ENCODE measurements around the gene MORC1.

MORC1 gene

GRCh38 chr3:109023167-109023566 lies 94.8 kb downstream of the MORC1 start:
- no peak for DNase-seq

DNA sequence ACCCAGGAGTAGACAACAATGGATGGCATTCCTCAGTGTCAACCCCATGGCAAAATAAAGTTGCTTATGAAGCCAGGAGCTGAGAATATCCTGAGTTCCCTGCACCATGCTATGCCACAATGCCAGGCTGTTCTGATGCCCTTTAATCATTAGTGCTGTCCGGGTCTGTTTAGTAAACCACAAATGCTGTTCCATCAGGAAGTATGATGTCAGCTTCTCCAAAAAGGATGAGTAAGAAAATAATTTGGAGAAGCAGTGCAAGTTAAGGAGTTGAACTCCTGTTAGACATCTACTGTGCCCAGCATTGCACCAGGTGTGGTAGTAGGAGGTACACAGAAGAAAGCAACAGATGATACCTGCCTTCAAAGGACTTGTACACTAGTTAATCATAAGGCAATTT lies 96.4 kb downstream of the MORC1 start:
- no peak for DNase-seq

GRCh38 chr3:109018828-109019227 lies 99.1 kb downstream of the MORC1 start:
- no peak for DNase-seq

DNA sequence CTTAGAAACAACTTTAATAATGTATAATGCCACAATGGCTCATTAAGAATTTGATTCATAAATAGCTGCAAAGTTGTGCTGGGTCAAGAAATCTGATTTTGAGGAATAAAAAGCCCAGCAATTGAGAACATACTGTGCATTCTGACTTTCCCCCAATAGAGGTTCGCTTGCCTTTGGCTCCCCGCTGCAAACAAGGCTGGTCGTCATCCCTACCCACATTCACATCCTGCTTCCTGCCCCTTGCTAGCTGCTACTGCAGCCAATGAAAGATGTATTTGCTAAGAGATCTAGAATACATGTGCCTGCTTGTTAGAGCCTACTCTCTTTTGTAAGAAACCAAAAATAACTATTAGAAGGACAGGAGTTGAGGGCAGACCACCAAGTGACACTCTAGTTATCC lies 112.5 kb downstream of the MORC1 start:
- no peak for DNase-seq

- DNase-seq = no peak
Measured at GRCh38 chr3:108998436-108998835, 119.5 kb downstream of the MORC1 start.

DNA sequence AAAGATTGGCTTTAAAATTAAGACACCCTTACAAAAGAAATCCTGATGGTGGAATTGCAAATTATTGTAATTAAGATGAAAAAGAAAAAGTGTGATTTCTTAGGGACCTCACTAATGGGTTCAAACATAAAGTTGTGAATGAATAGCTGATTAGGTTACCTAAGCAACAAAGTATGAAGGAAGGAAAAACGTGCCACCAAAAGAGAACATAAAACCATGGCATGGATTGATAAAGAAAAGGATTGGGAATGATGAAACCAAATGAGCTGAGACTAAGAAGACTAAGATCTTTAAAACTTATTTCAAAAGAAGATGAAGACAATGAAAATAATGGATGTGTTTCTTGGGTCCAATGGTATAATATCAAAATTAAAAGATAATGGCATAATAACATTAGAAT lies 132.1 kb downstream of the MORC1 start:
- DNase-seq = no peak

- DNase-seq = no peak
Measured at GRCh38 chr3:108983051-108983450, 134.9 kb downstream of the MORC1 start.

GRCh38 chr3:108976058-108976457 lies 141.9 kb downstream of the MORC1 start:
- DNase-seq = no peak

DNA sequence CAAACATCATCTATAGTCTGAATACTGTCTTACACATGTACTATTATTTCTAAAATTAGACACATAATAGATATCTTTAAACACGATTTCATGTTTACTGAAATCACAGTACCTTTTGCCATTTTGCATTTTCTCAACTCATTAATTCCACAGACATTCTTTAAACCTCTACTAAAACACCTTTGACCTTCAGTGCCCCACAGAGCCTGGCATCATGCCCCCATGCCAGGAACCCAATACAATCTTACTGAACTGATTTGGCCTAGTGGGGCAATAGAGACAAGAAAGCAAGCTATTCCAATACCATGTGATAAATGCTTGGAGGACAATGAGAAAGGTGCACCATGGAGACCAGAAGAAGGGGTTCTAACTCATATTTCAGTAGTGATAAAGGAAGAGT lies 144.9 kb downstream of the MORC1 start:
- DNase-seq = no peak

DNA sequence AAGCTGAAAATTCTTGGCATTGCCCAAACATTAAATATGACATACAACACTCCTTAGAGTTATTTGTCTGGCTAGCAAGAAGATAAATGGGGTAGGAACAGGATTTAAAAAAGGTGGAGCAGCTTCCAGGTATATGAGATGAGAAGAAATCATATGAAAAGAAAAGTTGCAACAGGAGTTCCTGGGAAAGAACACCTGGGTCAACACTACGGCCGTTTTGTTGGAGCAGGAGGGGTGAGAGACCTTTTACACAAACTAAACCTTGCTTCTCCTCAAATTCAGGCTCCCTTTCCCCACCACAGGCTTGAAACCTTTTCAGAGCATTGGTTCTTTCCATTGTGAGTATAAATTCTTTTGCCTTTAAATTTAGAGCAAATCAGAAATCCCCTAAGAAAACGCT lies 145.5 kb downstream of the MORC1 start:
- no peak for DNase-seq

GRCh38 chr3:108970561-108970960 lies 147.4 kb downstream of the MORC1 start:
- no peak for DNase-seq

DNA sequence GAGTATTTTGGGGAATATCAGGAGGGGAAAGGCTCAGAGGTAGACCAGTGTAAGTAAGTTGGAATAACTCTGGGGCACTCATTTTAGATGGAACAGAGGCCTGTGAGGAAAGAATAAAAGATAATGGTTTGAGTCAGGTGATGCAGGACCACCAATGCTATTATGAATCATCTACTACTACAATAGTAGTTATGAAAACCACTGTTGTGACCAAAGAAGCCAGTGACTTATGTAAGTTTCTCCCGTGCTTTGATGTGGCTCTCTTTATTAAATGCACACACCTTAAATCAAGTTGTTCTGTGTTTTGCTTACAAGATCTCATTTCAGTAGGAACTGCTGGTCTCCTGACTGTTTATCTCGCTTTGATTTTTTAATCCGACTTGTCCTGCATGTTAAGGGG lies 151.2 kb downstream of the MORC1 start:
- no peak for DNase-seq

DNA sequence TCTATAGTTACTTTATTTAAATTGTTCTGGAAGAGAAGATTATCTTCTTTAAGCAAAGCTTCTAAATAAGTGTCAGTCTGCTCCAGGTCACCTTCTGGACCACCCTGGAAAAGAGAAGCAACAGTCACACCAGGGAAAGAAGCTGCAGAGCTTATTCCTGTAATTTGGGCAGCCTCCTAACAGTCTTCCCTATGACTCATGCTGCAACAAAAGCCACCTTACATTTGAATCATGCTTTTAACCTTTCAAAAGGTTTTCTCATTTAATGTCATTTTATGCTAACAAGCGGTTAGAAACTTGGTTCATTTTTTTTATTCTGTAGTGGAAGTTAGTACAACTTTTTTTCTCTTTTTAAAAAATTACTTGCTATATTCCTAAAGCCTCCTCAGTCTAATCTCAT lies 158.9 kb downstream of the MORC1 start:
- no peak for DNase-seq

DNA sequence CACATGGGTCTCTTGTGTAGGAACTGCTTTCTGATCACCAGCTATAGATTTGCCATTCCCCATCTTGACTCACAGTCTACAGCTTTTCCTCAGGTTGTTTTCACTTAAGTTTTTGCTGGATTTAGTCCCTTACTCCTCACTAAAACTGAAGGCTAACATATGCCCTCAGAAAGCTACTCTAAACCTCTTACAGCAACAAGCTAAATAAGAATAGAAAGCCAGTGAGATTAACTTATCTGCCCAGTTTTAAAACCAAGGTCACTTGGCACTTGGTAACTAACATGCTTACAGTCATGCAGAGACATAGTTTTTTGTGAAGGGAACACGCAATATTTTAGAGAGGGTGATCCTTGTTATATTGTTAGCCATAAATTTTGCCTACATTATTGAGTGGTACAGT lies 164.2 kb downstream of the MORC1 start, which contains the start of gene GUCA1C:
TSS of gene GUCA1C (minus strand) at position 180 of the 400 bp plus-strand sequence. CDS start at position 63, 117 bp downstream.
- DNase-seq = no peak

GRCh38 chr3:108953210-108953609 lies 164.7 kb downstream of the MORC1 start:
- DNase-seq = no peak

- no peak for DNase-seq
Measured at GRCh38 chr3:108951820-108952501, 166.0 kb downstream of the MORC1 start.

- DNase-seq = no peak
Measured at GRCh38 chr3:108947855-108948254, 170.1 kb downstream of the MORC1 start.

- no peak for DNase-seq
Measured at GRCh38 chr3:108946292-108947285, 171.3 kb downstream of the MORC1 start.

DNA sequence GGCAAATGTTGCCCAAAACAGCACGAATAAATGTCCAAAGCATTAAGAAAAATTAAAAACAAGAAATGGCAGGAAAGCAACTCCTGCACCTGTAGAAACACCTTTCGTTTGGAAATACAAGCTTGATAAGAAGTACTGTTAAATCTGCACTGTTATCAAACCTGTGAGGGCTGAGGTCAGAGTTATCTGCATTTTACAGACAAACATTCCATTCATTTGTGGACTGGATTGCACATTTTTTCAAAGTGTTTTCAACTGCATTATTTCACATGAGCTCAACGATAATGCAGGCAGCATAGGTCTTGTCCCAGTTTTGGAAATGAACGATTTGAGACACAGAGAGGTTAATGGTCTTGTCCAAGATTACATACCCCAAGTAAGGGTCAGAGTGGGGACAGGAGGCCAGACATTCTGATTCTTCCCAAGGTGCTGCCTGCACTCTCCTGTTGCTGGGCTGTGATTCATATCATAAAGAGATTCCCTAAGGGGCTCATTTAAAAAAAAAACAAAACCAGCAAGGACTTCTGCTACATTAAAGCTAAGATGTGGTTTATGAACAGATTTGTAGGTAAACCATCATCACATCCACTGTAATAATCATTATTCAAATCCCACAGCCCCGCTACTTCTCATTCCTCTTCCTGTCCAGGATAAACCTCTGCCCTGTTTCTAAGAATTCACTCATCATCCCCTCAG lies 177.2 kb downstream of the MORC1 start:
- DNase-seq = no peak

DNA sequence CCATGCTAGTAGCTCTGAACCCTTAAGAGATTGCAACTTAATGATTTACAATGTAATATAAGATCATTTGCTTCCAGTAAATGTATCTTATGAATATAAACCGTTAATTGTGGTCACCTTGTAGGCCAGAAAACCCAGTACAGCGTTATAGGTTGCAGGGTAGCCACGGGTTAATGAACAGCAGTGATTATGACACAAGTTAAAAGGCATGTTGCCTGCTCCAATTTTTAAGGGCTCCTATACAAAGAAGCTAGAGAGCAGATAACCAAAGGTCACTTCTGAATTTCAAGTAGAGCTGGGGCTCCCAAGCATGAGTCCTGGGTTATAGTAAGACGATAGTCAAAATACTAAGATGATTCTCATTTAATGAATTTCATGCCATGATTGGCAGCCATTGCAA lies 177.8 kb downstream of the MORC1 start:
- no peak for DNase-seq

DNA sequence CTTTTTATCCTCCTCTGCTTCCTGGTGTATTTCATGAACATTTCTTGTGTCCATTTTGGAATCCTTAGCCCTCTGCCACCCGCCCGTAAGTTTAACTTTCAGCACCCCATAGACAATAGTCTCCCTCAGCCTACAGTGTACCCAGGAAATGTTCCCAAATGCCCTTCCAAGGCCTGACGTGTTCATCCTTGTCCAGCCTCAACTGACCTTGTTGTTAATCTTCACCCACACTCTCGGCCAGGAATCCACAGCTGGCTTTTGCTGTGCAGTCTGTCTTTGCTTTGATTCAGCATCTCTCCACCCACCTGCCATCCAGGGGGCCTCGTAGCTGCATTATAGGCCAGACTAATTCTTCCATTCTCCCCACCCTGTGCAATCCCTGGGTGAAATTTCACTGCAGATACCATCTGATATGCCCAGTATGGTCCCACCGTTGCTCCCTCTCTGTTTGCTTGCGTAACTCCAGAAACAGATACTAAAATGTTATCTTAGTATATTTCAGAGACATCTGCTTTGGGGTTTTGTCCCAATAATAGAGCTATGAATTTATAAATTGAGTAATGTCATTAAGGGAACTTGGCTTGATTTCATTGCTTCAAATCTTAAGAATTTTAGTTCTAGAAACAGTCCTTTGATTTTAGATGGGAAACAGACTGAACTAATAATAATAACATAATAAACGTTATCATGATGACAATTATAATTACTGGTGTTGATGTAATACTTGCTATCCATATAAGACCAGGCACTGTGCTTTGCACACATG lies 180.8 kb downstream of the MORC1 start:
- no peak for DNase-seq

DNA sequence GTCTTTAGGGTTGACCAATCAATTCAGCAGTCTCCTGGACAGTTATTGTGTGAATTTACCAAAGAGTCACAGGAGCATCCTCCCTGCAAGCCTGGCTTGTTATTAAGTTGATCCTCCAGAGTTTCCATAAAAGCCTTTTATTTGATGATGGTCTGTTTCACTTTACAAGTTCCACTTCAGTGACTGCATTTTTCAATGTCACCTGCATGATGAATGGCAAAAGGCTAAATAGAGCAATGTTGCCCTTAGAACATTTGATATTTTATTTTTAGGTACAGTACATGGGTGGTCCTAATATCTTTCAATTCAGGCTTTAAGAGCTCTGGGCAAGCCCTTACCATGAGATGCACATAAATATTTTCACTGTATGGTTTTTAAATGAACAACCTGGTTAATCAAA lies 186.9 kb downstream of the MORC1 start:
- no peak for DNase-seq

GRCh38 chr3:108918866-108919265 lies 199.1 kb downstream of the MORC1 start:
- no peak for DNase-seq

All from DMS79 treated with DMSO at 0.1 percent for 48 hours (cell line).